Cardiac ventricle fibroblast (primary cell): ENCODE results near the gene C10orf88. TPM values are rescaled to one million over a fixed set of nuclear protein-coding genes. Genes with fewer than 3 reads are reported as not detected.

Experiments used
- total RNA-seq: library from RNA; depleted of rRNA; stranded (reverse); fragments of >200 nt; gene quantifications from 2 replicates; pipeline ENCODE4 v1.2.3, GENCODE V29; 2015

The C10orf88 gene, protein sequence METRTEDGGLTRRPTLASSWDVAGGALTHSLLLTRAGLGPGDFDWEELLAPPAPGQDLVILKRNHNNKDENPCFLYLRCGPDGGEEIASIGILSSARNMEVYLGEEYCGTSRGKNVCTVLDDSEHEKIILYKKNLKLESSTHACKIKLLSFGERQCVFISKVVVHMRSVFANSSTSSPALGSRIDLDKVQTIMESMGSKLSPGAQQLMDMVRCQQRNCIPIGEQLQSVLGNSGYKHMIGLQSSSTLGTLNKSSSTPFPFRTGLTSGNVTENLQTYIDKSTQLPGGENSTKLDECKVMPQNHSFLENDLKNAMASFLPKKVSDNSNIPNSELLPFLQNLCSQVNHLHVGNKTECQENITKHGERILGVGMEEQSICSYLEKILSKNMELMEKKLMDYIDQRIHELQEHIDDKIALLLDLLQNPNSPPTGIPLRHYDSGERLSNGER
- total RNA-seq = 5.4 and 5.9 TPM in 2 replicates

DNA sequence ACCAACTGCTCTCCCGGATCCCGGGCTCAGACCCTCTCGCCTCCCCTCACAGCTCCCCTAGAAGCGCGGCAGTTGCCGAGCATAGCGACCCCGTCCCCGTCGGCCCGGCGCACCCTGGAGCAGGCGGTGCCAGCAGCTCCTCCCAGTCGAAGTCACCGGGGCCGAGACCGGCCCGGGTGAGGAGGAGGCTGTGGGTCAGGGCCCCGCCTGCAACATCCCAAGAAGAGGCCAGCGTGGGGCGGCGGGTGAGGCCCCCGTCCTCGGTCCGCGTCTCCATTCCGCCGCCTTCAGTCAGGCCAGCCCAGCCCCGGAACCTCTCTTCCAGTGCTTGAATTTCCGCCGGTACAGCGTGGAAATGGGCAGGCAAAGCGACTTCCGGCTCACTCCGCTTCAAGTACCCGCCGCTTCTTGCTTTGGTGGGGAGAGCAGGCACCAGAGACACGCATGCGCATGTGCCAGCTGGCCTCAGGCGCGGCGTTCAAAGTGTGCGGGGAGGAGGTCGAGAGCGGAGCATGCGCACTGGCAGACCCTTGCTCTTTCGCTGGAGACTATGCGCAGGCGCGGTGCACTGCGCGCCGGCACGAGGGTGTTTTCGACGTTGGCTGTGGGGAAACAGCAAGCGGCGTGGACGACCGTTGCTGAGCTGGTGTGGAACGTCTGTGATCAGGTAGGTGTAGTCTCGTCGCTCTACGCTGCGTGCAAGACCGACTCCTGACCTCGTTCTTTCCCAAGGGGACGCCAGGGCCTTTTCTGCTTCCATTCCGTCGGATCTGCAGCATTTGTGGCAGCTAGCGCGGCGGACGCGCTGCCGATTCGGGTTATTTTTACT, at the start of gene C10orf88:
Gene C10orf88 (minus strand): TSS at position 326 of the 829 bp plus-strand sequence. CDS start 49 bp downstream, at position 277.

DNA sequence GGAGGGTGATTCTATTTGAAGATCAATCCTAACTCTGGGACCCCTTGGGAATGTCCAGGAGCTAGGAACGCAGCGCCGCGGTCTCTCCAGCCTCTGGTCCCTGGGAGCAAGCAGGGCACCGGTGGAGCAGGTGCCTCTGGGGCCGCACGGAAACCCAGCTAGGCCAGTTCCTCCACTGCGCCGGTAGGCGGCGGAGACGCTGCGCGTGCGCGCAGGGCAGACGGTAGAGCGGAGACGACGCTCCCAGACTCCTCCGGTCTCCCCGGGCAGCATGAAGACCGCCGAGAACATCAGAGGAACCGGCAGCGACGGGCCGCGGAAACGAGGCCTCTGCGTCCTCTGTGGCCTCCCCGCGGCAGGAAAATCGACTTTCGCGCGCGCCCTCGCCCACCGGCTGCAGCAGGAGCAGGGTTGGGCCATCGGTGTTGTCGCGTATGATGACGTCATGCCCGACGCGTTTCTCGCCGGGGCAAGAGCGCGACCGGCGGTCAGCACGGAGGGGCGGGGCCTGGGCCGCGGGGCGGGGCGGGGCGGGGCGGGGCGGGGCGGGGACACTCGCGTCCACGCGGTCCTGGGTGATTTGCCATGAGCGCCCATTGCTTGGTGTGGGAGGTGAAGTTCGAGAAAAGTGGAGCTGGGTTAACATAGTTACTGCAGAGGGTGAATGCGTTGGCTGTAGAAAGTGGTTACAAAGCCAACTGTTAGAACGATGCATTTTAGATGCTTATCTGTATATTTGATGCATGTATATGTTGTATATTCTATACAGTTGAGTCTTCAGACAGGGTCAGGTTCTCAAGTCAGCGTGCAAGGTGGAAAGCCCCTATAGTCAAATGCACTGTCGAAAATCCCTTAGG, 26.4 kb upstream of the C10orf88 start, which contains the start of gene PSTK:
Gene PSTK (plus strand): TSS at position 193 of the 857 bp plus-strand sequence. CDS start 79 bp downstream, at position 272.

DNA sequence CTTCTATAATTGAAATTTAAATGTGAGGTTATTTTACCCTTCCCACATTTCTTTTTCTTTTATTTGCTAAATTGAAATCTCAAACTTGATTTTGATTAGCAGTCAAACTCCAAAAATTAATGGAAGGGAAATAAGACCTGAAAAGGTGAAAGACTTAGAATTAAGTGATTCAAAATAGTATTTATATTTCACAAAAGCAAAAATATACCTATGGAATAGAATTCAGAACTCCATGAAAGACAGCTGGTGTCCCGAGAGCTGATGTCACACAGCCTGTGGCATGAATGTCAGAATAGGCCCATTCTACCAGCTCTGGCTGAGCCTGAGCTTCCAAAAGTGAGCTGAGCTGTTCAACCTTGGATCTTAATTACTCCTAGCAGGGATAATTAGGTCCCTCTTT, 43.7 kb downstream of the C10orf88 start, which contains the start of gene FAM24A:
Gene FAM24A (plus strand): TSS at position 301 of the 400 bp plus-strand sequence. CDS start 1,025 bp downstream, outside the sequence.

Other genes starting within 250 kb of the C10orf88 start
- 0.20 and 0.56 TPM in 2 replicates for gene CUZD1, start 108.4 kb downstream of the C10orf88 start, total RNA-seq
- 0.24 and 5.3 TPM in 2 replicates for gene FAM24B, start 74.6 kb downstream of the C10orf88 start, total RNA-seq
- gene FAM24A, start 43.6 kb downstream of the C10orf88 start, total RNA-seq = not detected in 2 replicates
- 3.6 and 4.9 TPM in 2 replicates for gene PSTK, start 26.2 kb upstream of the C10orf88 start, total RNA-seq
- gene IKZF5, start 54.6 kb upstream of the C10orf88 start, total RNA-seq = 4.4 and 4.9 TPM in 2 replicates
- gene ACADSB, start 54.8 kb upstream of the C10orf88 start, total RNA-seq = 5.5 and 6.9 TPM in 2 replicates
- gene HMX3, start 181.7 kb upstream of the C10orf88 start, total RNA-seq = not detected in 2 replicates
- not detected in 2 replicates for gene HMX2, start 193.9 kb upstream of the C10orf88 start, total RNA-seq
- gene BUB3, start 200.2 kb upstream of the C10orf88 start, total RNA-seq = 77.4 and 81.2 TPM in 2 replicates